Transverse colon (tissue), 3 donors: ENCODE measurements around the gene PRSS27.

Experiments used
- CTCF ChIP-seq, 5 experiments: fragments of 200-600 bp in 3 of 5; fragments of 450-650 bp in 2 of 5; sonication (generic) in 3 of 5; IDR thresholded peaks; 1 replicate in 2 of 5; 2 replicates in 3 of 5; pipeline ENCODE4 v1.5.1; 2016 to 2017; ENCODE audit warnings: antibody characterized with exemption in 5 of 5, inconsistent platforms in 3 of 5, mild to moderate bottlenecking in 2 of 5, moderate library complexity in 1 of 5
- EP300 ChIP-seq: sonication (generic); formaldehyde crosslinking; IDR thresholded peaks from one replicate; pipeline ENCODE4 v1.6.1; 2017; ENCODE audit warnings: antibody characterized with exemption, low read depth
- POLR2A ChIP-seq: fragments of 450-650 bp; IDR thresholded peaks from one replicate; pipeline ENCODE4 v1.6.1; 2016; ENCODE audit warnings: antibody characterized with exemption, mild to moderate bottlenecking, moderate library complexity

DNA sequence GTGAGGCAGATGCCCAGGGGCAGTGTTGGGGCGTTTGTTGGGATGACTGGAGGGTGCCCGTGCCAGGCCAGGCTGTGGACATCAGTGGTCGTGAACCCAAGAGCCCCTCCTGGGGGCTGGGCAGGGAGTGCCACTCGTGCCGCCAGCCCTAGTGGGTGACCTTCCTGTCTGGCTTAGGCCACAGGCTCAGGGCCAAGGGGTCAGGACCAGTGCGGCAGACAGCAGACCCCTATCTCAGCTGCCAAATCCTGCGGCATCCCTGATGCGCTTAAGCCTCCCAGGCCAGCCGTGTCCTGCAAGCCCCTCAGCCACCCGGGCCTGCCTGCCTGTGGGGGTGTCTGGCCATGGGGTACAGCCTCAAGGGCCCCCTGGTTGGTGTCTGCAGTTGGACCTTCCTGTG is 14.7 kb downstream of the PRSS27 start:
- TF ChIP-seq CTCF (IDR thresholded peaks at IDR 0.05) (no peak), POLR2A (no peak), EP300 (no peak)
